Heart right ventricle (tissue), 16 donors: ENCODE data around the gene ZSCAN20. TPM values are rescaled to one million over a fixed set of nuclear protein-coding genes. Genes with fewer than 3 reads are reported as not detected.

Source experiments
- ATAC-seq, 8 donors: fragments of 200-7000 bp; cut with Tn5 transposase; one replicate each; pipeline ENCODE4 v1.9.1; 2020; ENCODE audit warnings: mild to moderate bottlenecking in 8 of 8, moderate library complexity in 8 of 8, moderate number of reproducible peaks in 1 of 8
- DNase-seq, 2 donors: peaks; one replicate each; pipeline ENCODE4 v3.0.0-alpha.2; 2020
- H3K27ac ChIP-seq, 10 donors: fragments of 200-600 bp; sonication (generic) in 2 of 10; one replicate each; pipeline versions ENCODE4 v1.5.0 to v1.8.0; 2020 to 2022; ENCODE audit warnings: mild to moderate bottlenecking in 3 of 10
- H3K27me3 ChIP-seq, 7 donors: fragments of 200-600 bp; one replicate each; pipeline ENCODE4 v1.8.0; 2021 to 2022; ENCODE audit warnings: mild to moderate bottlenecking in 2 of 7
- H3K36me3 ChIP-seq, 9 donors: fragments of 200-600 bp; sonication (generic) in 1 of 9; one replicate each; pipeline versions ENCODE4 v1.5.0 to v1.8.0; 2020 to 2022; ENCODE audit warnings: mild to moderate bottlenecking in 2 of 9
- H3K4me1 ChIP-seq, 9 donors: fragments of 200-600 bp; sonication (generic) in 1 of 9; one replicate each; pipeline versions ENCODE4 v1.5.0 to v1.8.0; 2020 to 2022; ENCODE audit warnings: mild to moderate bottlenecking in 4 of 9
- H3K4me3 ChIP-seq, 10 donors: fragments of 200-600 bp; sonication (generic) in 2 of 10; one replicate each; pipeline versions ENCODE4 v1.5.0 to v1.8.0; 2020 to 2022; ENCODE audit warnings: mild to moderate bottlenecking in 7 of 10, moderate library complexity in 2 of 10
- H3K9me3 ChIP-seq, 11 donors: fragments of 200-600 bp in 10 of 11; sonication (generic) in 2 of 11; one replicate each; pipeline versions ENCODE4 v1.5.0 to v1.8.0; 2013 to 2022; ENCODE audit warnings: mild to moderate bottlenecking in 2 of 11, control low read depth in 1 of 11, moderate library complexity in 1 of 11
- CTCF ChIP-seq, 9 donors: fragments of 200-600 bp; sonication (generic) in 2 of 9; IDR thresholded peaks; one replicate each; pipeline versions ENCODE4 v1.5.0 to v1.8.0; 2021 to 2022; ENCODE audit warnings: antibody characterized with exemption in 9 of 9, mild to moderate bottlenecking in 5 of 9, moderate library complexity in 1 of 9
- WGBS, 2 donors: extraction: QIAGEN DNeasy Blood & Tissue Kit; methylation state at CpG; one replicate each; pipeline ENCODE4 v1.1.7; 2013; ENCODE audit warnings: inconsistent platforms in 1 of 2; 5-methylcytosine and 5-hydroxymethylcytosine counted together
- intact Hi-C, 10 donors: fragments of 100-400 bp; cut with DNase I; formaldehyde crosslinking; loops; one replicate each; pipeline versions ENCODE4 v1.11.1 to v1.14.2; 2022
- polyA plus RNA-seq, 2 donors: library from polyadenylated mRNA; stranded (reverse); fragments of 200-250 nt; gene quantifications; one replicate each; pipeline ENCODE4 v1.2.3, GENCODE V29; 2013
- total RNA-seq, 10 donors: library from RNA; stranded (reverse); fragmentation: NEBNext Ultra II Directional in 3 of 10; extraction: Animal tissue kit (Norgen Biotek cat#: 25700) in 3 of 10; gene quantifications; one replicate each; pipeline versions ENCODE4 v1.2.1 to v1.2.4, GENCODE V29; 2021 to 2023
- donor health status: Arrhythmogenic right ventricular cardiomyopathy.
- donor health status: ischemic (EF 13 %, LVEDD 7.1; RV severe dilation, severe dysfunction).
- donor health status: healthy with polysubstance abuse.
- donor health status: DM: no; HTN: yes; CAD: no.
- donor health status: DM: no; HTN: no; CAD: no.
- donor health status: ischemic (EF 25% LVEDD 6.9; RV normal size, moderate dysfunction).
- donor health status: ischemic (EF 25% LVEDD 5.7; RV mildly dilated, moderate dysfunction).
- donor health status: healthy.
- donor health status: DM: yes; HTN: yes; CAD: no.
- donor health status: Ischemic cardiomyopathy.
- donor health status: ischemic (EF 35%, LVEDD 5.7; RV mildly dilated, moderate dysfunction).
- donor health status: nonischemic (EF 11% LVEDD 7.7; RV severe dilation, severe dysfunction).
- donor health status: DM: yes; HTN: yes; CAD: no.
- donor health status: PGD.
- donor health status: ischemic (EF 29% LVEDD 5.4; RV normal size, mild dysfunction).
- donor health status: nonischemic (EF 23%, LVEDD 6.1; RV moderate dilation, normal function).

Gene ZSCAN20
- total and polyA plus RNA-seq, 12 donors = 0.83 to 9.3 (median 5.6) TPM

GRCh38 chr1:33462405-33463164, 9.9 kb upstream of the ZSCAN20 start:
- peaks cover 2 to 64% (median 35%) of the 10 kb centered on the region in 9 donors for H3K4me1 ChIP-seq

GRCh38 chr1:33464552-33464951, 7.9 kb upstream of the ZSCAN20 start:
- Histone ChIP-seq H3K36me3 (no peaks in the 10 kb centered on the region), H3K27ac (no peak overlapping the region), H3K4me1 (peaks cover 2 to 51% (median 32%) of the 10 kb centered on the region in 9 donors), H3K27me3 (no peaks in the 10 kb centered on the region), H3K4me3 (no peak overlapping the region), H3K9me3 (no peaks in the 10 kb centered on the region)
- no peak for TF ChIP-seq CTCF (IDR thresholded peaks at IDR 0.05)
- DNase-seq (no peak), ATAC-seq (no peak)
- WGBS, 2 donors = 94 to 99% methylated on average over 3 of the region's 3 CpGs
- intact Hi-C loops = loop anchor here in 6 of 10 donors (5.0 to 10.0 kb wide), 7 partner anchors 90 to 370 kb away; no protein-coding TSS in a partner anchor

More at GRCh38 chr1:33462405-33463164, 9.9 kb upstream of the ZSCAN20 start:
- Histone ChIP-seq H3K36me3 (no peaks in the 10 kb centered on the region), H3K27ac (peak overlapping the region in 2 of 10 donors; percentile 3 to 88), H3K9me3 (no peaks in the 10 kb centered on the region), H3K4me3 (no peak overlapping the region), H3K27me3 (no peaks in the 10 kb centered on the region)
- no peak for TF ChIP-seq CTCF (IDR thresholded peaks at IDR 0.05)
- ATAC-seq (no peak), DNase-seq (no peak)
- WGBS, 2 donors = 91 to 92% methylated on average over 8 of the region's 8 CpGs
- intact Hi-C loops = loop anchor here in 6 of 10 donors (5.0 to 10.0 kb wide), 7 partner anchors 88 to 368 kb away; no protein-coding TSS in a partner anchor

- no peak for TF ChIP-seq CTCF (IDR thresholded peaks at IDR 0.05)
- H3K9me3 ChIP-seq = no peaks in the 10 kb centered on the region
- H3K27ac ChIP-seq = no peak overlapping the region
- H3K4me3 ChIP-seq = no peak overlapping the region
- DNase-seq (no peak), ATAC-seq (no peak)
- no peaks in the 10 kb centered on the region for H3K36me3 ChIP-seq
- 92 to 94% methylated on average over 2 of the region's 2 CpGs for WGBS, 2 donors
- peaks cover 1 to 47% (median 30%) of the 10 kb centered on the region in 9 donors for H3K4me1 ChIP-seq
- intact Hi-C loops = loop anchor here in 8 of 10 donors (5.0 to 10.0 kb wide), 10 partner anchors 91 to 371 kb away; no protein-coding TSS in a partner anchor
- H3K27me3 ChIP-seq = no peaks in the 10 kb centered on the region
Measured at GRCh38 chr1:33465316-33465715, 7.1 kb upstream of the ZSCAN20 start.

- Histone ChIP-seq H3K27me3 (no peaks in the 10 kb centered on the region), H3K4me3 (no peak overlapping the region), H3K9me3 (no peaks in the 10 kb centered on the region), H3K27ac (peak overlapping the region in 2 of 10 donors; percentile 14 to 15), H3K36me3 (no peaks in the 10 kb centered on the region), H3K4me1 (peaks cover 0 to 47% (median 28%) of the 10 kb centered on the region in 9 donors)
- peak in 1 of 2 donors; percentile 60 for DNase-seq
- peak in 4 of 8 donors; percentile 12 to 57 (median 38) for ATAC-seq
- TF ChIP-seq CTCF (IDR thresholded peaks at IDR 0.05) = no peak
- intact Hi-C loops = loop anchor here in 8 of 10 donors (5.0 to 10.0 kb wide), 10 partner anchors 91 to 371 kb away; no protein-coding TSS in a partner anchor
- 11 to 17% methylated on average over 6 of the region's 6 CpGs for WGBS, 2 donors
Measured at GRCh38 chr1:33466159-33466558, 6.3 kb upstream of the ZSCAN20 start.
